SU-DHL-6 (cell line): ENCODE measurements around the gene GPRIN3.
"Not testable (repeated sequence)": the region's sequence is repeated elsewhere in the genome, so short reads cannot be mapped to it uniquely, and the experiment has no call there.

Experiments used
- CTCF ChIP-seq: fragments of 200-600 bp; sonication (generic); IDR thresholded peaks from one replicate; pipeline ENCODE4 v1.5.1; 2017; ENCODE audit warnings: antibody characterized with exemption, mild to moderate bottlenecking, low read length, moderate library complexity; ENCODE audit not compliant: insufficient read depth, poor library complexity, severe bottlenecking
- EZH2phosphoT487 ChIP-seq: fragments of 200-600 bp; sonication (generic), shearing (Covaris generic); conservative IDR thresholded peaks from 2 replicates; pipeline ENCODE4 v1.6.1; 2018; ENCODE audit warnings: mild to moderate bottlenecking, antibody characterized with exemption, low read length, moderate library complexity, mixed read lengths

- TF ChIP-seq CTCF, EZH2phosphoT487: not testable (repeated sequence)
These were observed 53.3 kb downstream of the GPRIN3 start for GRCh38 chr4:89254347-89254746.
